ACHN (cell line): ENCODE measurements around the gene TAF1C.
"Not testable (repeated sequence)": the region's sequence is repeated elsewhere in the genome, so short reads cannot be mapped to it uniquely, and the experiment has no call there.

ENCODE experiments used
- DNase-seq: peaks from one replicate; pipeline ENCODE4 v3.0.0-alpha.2; 2015
- in situ Hi-C: cut with HindIII; loops from 2 replicates; pipeline ENCODE4 v1.10.0; 2017; ENCODE audit warnings: low sequenced_read_pairs, low pct_ligation_motif_present, low pct_unique_long_range_greater_than_20kb

TAF1C gene, protein sequence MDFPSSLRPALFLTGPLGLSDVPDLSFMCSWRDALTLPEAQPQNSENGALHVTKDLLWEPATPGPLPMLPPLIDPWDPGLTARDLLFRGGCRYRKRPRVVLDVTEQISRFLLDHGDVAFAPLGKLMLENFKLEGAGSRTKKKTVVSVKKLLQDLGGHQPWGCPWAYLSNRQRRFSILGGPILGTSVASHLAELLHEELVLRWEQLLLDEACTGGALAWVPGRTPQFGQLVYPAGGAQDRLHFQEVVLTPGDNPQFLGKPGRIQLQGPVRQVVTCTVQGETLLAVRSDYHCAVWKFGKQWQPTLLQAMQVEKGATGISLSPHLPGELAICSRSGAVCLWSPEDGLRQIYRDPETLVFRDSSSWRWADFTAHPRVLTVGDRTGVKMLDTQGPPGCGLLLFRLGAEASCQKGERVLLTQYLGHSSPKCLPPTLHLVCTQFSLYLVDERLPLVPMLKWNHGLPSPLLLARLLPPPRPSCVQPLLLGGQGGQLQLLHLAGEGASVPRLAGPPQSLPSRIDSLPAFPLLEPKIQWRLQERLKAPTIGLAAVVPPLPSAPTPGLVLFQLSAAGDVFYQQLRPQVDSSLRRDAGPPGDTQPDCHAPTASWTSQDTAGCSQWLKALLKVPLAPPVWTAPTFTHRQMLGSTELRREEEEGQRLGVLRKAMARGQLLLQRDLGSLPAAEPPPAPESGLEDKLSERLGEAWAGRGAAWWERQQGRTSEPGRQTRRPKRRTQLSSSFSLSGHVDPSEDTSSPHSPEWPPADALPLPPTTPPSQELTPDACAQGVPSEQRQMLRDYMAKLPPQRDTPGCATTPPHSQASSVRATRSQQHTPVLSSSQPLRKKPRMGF

GRCh38 chr16:84186685-84187437 is at the start of gene TAF1C:
Gene TAF1C (minus strand): TSS chr16:84187057. CDS start chr16:84184988, 2,069 bp downstream.
- in situ Hi-C loops = no loop called here

GRCh38 chr16:84234321-84235241 is 47.7 kb upstream of the TAF1C start:
- in situ Hi-C loops = no loop called here
- no peak for DNase-seq

More at GRCh38 chr16:84186685-84187437, at the start of gene TAF1C:
- DNase-seq = peak; percentile 98

GRCh38 chr16:84233748-84234147 is 46.9 kb upstream of the TAF1C start:
- DNase-seq = no peak
- in situ Hi-C loops = no loop called here

GRCh38 chr16:84232969-84233368 is 46.1 kb upstream of the TAF1C start:
- no peak for DNase-seq
- in situ Hi-C loops = no loop called here

DNA sequence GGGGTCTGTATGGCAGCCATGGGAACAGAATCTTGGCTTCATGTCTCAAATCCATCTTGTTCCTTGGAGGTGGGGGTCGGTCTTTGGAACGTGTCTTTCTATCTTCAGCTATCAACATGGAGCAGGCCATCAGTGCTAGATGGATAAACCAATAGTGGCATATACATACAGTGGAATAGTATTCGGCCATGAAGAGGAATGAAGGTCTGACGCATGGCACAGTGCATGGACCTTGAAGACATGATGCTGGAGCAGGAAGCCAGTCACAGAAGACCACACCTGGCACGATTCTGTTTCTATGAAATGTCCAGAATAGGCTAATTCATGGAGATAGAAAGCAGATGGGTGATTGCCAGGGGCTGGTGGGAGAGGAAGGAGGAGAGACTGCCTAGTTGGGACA is 45.2 kb upstream of the TAF1C start:
- in situ Hi-C loops = no loop called here
- no peak for DNase-seq

- DNase-seq = no peak
- in situ Hi-C loops = no loop called here
These were observed 42.6 kb upstream of the TAF1C start for GRCh38 chr16:84229471-84229870.

DNA sequence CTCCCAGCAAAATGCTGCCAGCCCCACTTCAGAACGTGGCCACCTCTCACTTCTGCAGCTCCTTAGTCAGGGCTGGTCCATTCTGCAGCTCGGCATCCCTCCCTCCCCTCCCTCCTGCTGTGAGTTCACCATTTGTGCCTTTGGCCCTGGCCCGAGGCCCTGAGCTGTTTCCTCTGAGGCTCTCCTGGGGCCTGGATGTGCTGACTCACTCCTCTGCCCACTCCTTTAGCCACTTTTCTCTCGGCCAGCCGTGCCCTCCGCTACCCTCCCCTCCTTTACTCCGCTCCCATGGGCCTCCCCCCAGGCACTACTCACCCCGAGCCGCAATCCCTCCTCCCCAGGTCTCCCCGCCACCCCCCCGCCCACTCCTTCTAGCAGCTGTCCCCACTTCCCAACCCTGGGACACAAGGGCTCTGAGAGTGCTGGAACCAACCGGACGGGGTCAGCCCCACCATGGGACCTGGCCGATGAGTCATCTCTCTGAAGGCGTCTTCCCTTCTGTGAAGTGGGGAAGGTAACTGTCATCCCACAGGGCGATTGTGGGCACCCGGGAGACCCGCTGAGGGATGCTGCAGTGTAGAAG is 41.5 kb upstream of the TAF1C start:
- in situ Hi-C loops = no loop called here

DNA sequence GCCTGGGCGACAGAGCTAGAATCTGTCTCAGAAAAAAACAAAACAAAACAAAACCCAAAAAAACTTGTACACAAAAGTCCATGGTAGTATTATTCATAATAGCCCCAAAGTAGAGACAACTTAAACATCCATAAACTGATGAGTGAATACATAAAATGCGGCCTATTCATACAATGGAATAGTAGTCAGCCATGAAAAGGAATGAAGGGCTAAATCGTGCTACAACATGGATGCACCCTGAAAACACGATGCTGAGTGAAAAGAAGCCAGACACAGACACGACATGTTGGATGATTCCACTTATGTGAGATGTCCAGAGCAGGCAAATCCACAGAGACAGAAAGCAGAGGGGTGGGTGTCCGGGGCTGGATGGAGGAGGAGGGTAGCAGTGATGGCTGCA is 40.7 kb upstream of the TAF1C start:
- in situ Hi-C loops = no loop called here
- no peak for DNase-seq

More for the DNA sequence above, 41.5 kb upstream of the TAF1C start:
- peak; percentile 97 for DNase-seq

GRCh38 chr16:84226026-84226425 is 39.2 kb upstream of the TAF1C start:
- no peak for DNase-seq
- in situ Hi-C loops = no loop called here

GRCh38 chr16:84225571-84225970 is 38.7 kb upstream of the TAF1C start:
- in situ Hi-C loops = no loop called here
- no peak for DNase-seq

DNA sequence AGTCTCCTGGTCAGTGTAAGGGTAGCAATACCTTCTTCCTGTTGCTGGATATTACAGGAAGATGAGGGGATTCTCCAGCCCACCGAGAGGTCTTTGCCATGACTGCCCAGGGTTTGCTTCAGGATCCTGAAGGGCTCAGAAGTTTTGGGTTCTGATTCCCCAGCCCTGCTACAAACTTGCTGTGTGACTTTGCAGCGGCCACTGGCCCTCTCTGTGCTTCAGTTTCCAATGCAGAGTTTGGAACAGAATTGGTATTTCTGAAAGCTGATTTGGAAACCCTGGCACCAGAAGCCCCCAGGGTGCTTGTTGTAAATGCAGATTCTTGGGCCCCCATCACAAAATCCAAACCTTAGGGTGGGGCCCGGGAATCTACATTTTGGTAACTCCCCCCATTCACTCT is 38.3 kb upstream of the TAF1C start:
- DNase-seq = no peak
- in situ Hi-C loops = no loop called here

DNA sequence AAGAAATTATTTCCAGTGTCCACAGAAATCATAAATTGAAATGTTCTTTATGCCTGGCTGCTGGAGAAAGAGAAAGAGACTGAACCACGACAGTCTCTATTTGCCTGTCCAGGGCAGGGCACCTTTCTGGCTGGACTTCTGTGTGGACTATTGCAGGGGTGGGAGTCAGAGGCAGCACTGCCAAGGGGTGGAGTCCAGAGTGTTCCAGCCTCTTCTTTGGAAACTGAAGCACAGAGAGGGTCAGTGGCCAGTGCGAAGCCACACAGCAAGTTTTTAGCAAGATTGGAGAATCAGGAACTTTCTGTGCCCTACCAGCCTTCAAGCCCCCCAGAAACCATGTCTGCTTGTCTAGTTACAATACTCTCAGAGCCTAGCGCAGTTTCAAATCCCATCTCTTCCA is 37.7 kb upstream of the TAF1C start:
- no peak for DNase-seq
- in situ Hi-C loops = no loop called here

- DNase-seq = no peak
These were observed 36.6 kb upstream of the TAF1C start for GRCh38 chr16:84223456-84223855.

DNA sequence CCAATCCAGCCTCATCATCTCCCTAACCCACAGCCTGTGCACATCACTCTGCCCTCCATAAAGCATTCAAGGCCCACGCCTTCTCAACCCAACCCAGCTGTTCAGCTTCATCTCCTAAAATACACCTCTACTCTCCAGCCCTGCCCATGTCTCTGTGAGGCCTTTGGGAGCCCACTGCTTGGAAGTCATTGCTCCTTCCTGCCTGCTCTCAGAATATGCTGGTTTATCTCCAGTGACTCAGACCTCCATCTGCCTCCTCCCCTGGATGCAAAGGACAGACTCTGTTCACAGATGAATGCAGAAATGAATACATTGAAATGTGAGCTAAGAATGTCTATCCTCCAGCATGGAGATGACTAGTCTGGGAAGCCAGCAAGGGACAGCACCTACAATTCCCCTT is 34.0 kb upstream of the TAF1C start:
- no peak for DNase-seq
- in situ Hi-C loops = no loop called here

More at GRCh38 chr16:84223456-84223855, 36.6 kb upstream of the TAF1C start:
- in situ Hi-C loops = no loop called here

- in situ Hi-C loops = no loop called here
These were observed 32.1 kb upstream of the TAF1C start for GRCh38 chr16:84218956-84219355.

DNA sequence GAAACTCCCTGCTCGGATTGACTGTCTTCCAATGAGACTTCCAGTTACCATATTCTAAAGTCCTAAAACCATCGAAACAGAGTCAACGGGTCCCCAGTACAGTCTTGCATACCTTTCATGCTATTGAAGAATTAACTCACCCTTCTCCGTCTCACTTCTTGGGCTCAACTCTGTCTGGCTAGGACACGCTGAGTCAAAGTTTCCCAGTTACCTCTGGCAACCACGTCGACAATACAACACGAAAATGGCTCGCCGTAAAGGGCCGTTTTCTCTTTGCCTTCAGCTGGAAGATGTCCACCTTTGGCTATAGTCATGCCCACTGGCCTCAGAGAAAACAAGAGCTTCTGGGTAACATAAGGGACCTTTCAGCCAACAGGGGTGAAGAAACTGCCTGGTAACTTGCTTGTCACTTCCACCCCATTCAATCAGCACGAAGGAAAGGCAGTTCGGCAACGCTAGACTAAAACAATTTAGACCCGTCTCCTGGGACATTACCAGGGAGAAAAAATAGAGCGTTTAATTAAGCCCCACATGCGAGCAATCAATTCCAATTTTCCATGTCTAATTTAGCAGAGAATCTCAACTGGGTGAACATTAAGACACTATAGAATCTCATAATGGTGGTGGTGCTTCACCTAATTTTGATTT is 31.4 kb upstream of the TAF1C start:
- in situ Hi-C loops = no loop called here
- no peak for DNase-seq

More at GRCh38 chr16:84218956-84219355, 32.1 kb upstream of the TAF1C start:
- DNase-seq = no peak

- in situ Hi-C loops = not testable (repeated sequence)
These were observed 29.3 kb upstream of the TAF1C start for GRCh38 chr16:84216144-84216543.

More at GRCh38 chr16:84216144-84216543, 29.3 kb upstream of the TAF1C start:
- not testable (repeated sequence) for DNase-seq
